Stimulated activated CD4-positive, alpha-beta T cell treated with anti-CD3 and anti-CD28 coated beads, Interleukin-4, amount 100 ng/mL, for 48 hours (primary cell): ENCODE data around the gene HIPK3.

Experiments
- DNase-seq, 2 donors: peaks; one replicate each; pipeline ENCODE4 v3.0.0-alpha.2; 2020; ENCODE audit warnings: low read depth in 2 of 2

Gene HIPK3

DNA sequence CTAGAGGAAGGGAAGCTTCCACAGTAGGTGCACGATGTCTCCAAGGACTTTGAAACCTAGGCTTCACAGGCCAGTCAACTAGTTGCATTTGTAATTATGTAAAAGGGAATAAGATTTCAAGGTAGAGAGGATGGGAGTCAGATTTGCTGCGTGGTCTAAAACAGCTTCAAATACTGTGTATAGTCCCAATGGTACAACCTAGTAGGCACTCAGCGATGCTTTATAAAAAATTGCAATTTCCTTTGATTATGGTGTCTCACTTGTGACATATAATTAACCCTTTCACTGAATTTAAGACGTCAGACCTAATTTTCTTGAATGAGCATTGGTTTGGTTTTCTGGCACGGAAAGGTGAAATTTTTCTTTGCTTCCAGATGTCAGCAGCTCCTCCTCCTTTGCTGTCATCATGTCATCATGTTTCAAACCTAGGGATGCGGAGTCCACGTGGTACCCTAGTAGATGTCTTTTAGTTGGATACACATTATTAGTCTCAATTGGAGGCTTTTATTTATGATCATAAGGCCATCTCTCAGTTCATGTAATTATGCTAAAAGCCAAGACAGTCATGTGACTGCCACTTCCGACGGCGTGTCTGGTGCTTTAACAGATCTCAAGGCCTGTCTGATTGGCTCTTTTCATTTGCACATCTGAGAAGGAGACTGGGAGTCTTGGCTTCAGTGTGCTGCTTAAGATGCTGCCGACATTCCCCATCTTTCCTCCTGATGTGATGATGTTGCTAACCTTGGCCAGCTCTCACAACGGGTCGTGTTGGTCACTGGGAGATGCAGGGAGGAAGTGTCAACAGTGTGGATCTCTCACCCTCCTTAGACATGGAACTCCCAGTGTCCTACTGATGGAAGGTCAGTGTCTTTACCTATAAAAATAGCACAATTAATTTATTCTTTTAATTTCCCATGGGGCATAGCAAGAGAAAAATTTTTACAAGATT is 134.0 kb downstream of the HIPK3 start:
- no peak for DNase-seq

DNA sequence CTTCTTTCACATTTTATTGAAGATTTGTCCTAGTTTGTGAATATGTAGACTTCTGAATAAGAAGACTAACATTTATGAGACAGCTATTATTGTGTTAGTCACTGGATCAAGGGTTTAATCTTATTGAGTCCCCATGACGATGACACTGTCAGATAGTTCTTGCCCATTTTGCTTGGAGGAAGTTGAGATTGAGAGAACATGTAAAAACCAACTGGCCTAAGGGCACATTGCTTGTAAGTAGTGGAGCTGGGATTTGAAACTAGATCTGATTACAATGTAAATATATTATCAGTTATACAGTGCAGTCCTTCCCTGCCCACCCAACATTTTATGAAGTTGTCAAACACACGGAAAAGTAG is 134.7 kb downstream of the HIPK3 start:
- DNase-seq: no peak

DNA sequence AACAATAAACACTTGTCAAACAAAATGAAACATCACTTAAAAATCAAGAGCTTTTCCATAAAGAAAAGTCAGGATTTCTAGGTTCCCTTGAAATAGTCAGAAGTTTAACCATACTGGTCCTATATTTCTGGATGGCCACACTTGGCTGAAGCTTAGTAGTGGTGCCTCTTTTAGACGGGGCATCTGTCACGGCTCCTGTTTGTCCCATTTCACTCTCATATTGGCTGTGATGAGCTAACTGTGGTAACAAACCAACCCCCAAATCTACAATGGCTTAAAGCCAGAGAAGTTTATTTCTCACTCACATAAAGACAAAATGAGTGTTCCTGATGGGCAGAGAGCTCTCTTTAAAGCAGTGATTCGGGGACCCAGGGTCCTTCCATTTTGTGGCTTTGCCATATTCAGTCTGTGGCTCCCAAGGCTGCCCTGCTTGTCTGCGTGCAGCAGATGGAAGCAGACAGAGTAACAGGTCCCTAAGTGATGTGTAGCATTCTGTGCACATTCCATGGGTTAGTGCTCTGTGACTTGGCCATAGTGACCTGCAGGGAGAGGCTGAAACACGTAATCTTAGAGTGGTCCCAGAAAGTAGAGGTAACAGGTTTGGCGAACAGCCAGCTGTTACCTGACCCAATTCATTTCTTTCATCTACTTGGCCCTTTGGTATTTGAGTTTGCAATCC is 137.4 kb downstream of the HIPK3 start:
- DNase-seq: no peak

GRCh38 chr11:33396361-33396760 is 139.2 kb downstream of the HIPK3 start:
- DNase-seq: no peak

GRCh38 chr11:33399421-33399820 is 142.2 kb downstream of the HIPK3 start:
- DNase-seq: no peak

GRCh38 chr11:33402066-33402465 is 144.9 kb downstream of the HIPK3 start:
- DNase-seq: no peak

DNA sequence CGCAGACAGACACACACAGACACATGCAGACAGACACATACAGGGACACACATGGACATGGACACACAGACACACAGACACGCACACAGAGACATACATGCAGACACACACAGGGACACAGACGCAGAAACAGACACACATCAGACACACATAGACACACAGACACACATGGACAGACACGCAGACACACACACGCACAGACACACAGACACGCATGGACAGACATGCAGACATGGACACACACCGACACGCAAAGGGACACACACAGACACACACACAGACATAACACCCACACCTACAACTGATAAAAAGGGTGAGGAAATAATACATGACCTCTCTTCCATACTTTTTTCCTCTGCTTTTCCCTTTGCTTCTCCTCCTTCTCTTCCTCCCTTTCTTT is 146.2 kb downstream of the HIPK3 start:
- DNase-seq: no peak

GRCh38 chr11:33405834-33406602 is 148.8 kb downstream of the HIPK3 start:
- DNase-seq: no peak
